ENCODE data around the gene SPATA31C1.
"Not testable (repeated sequence)": the region's sequence is repeated elsewhere in the genome, so short reads cannot be mapped to it uniquely, and the experiment has no call there.

Gene SPATA31C1

DNA sequence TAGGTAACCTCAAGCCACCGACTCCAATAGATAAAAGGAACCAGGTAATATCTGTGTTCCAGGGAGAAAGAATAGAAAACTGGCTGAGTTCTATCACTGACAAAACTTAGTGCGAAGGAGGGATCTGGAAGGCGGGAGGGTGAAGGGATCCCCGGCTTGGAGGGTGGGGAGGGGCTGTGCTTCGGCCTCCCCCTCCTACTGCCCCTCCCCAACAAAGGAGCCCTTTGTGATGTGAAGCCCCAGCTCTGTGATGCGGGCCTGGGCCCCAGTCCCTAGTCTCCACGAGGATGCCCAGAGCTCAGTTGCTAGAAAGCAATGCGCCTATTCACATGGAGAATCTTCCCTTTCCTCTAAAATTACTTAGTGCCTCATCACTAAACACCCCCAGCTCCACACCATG, at the start of gene SPATA31C1:
Gene SPATA31C1 (plus strand): TSS at position 301 of the 400 bp plus-strand sequence.
- DNase-seq, result not testable (repeated sequence)

DNA sequence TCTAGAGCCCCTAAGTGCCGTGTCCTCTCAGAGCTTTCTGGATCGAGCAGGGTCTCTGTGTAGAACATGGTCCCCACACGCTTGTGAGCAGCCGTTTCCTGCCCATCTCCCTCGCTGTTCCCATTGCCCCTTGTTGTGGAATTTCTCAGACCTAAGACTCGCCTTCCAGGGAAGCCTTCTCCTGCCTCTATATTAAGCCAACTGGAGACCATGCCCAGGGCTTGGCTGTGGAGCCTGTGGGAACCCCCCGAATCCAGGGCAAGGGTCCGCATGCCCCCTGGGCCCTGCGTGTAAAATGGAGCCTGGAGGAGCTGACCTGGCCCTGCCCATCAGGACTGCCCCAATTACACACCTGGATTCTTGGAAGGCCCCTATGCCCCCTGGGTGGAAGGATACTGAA, 49.6 kb upstream of the SPATA31C1 start:
- DNase-seq, result no peak

DNA sequence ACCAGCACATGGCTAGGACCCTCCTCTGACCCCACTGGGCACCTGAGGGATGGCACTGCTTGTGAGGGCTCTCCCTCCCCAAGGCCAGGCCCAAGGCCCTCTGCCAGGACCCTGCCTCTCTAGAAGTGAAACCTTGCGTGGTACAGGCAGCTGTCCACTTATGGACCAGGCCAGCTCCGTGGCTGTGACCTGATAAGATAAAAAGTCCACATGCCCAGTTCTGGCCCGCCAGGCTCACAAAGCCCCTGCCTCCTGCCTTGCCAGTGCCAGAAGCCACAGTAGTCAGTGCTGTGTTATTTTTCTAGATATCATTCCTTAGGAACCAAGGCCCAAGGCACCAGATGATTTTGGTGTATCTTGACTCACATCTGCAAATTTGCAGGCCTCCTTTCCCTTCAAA, 49.1 kb upstream of the SPATA31C1 start:
- DNase-seq, result no peak

DNA sequence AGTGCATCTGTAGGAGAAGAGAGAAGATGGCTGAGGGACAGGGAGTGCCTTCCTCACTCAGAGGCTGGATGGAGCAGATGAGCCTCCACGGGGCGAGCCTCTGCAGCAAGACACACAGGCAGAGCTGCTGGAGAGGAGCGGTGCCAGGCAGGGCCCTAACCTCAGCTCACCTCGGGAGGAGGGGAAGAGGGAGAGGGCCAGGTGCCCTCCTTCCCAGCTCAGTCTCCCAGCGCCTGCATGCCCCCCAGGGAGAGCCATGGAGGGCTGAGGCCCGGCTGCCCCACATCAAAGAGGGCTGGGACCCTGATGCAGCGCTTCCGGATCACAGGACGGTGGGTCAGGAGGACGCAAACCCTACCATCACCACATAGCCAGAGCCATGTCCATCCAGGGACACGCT, 48.7 kb upstream of the SPATA31C1 start:
- DNase-seq, result no peak

DNA sequence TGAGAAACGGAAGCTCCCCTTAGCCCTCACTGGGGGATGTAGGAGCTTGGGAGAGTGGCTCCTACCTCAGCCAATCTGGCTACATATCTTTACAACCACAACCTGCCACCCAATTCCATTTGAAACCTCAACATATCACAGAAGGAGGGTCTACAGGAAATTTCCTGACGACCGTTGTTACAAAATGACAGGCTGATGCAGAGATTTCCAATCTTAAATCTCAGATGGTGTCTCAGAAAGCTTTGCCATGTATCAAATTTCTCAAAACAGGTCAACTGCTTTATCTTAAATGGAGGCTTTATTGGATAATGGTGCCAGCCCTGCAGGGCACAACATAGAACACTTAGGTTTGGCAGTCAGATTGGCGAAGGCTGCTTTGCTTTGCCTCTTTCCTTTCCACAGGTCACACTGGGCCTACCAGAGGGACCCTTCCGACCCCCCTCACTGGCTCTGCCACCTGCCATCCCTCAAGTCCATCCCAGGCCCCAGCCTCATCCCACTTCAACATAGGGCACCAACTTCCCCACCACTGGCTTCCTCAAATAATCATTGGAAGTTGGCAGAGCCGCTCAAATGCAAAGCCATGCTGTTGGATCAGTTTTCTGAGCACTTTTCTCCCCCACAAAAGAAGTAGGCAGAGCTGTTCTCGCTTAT, 46.2 kb upstream of the SPATA31C1 start:
- DNase-seq, result no peak

DNA sequence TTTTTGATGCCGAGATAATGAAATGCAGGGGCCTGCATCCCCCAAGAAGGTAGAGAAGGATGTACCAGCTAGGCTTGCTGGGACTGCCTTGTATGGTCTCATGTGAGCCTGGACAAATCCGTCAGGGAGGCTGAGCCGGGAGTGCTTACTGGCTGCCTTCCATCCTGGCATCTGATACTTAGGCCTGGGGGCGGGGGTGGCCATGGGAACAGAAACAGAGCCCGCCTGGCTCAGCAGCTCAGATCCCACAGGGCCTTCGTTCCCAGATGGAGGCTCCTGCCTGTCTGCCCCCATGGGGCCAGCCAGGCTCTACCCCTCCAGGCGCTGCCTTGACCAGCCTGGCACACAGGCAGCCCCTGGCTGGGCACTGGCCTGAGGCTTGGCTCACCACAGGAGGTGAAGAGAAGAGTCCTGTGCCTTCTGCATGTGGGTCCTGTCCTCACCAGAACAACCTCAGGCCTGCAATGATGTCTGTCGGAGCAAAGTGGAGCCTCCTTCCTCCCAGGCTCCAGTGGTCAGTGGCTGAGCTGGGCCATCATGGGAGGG, 45.6 kb upstream of the SPATA31C1 start:
- DNase-seq, result no peak

DNA sequence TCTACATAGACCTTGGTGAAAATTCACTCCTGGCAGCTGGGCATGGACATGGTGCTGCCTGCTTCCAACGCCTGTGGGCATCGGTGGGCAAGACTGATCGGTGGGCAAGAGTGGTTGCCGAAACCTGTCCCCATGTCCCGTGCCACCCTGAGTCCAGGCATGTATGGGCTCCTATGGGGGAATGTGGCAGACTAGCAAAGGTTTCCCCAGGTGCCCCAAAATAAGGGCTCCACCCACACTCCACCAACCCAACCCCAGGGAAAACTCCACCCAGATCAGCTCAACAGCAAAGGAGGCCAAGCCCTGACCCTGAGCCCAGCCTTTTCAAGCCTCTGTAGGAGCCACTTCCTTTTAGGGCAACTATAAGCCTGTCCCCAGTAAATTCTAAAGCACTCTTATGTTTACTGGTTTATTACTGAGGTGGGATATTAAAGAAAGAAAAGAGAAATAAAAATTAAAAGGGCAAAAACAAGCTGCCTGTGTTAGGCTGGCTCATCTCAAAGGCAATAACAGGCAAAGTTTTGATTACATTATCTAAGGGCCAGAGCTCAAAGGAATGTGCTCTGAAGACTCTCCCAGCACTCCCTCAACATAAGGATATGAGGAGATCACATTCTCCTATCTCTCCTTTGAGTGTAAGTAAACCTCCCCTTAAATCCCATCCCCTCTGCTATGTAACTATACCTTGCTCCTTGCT, 44.0 kb upstream of the SPATA31C1 start:
- DNase-seq, result no peak

DNA sequence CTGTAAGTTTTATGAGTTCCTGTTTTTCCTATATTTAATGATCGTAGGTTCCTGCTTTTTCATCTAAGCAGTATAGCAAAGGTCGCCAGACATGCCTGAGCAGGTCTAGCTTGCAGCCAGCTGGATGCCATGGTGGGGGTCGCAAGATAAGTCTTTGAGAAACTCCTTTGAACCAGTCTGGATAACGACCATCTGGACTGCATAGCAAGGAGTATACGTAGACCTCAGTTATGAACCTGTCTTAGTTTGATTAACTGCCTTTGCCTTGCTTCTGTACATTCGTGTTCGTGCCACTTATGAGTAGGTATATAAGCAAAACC, 43.5 kb upstream of the SPATA31C1 start:
- DNase-seq, result no peak

DNA sequence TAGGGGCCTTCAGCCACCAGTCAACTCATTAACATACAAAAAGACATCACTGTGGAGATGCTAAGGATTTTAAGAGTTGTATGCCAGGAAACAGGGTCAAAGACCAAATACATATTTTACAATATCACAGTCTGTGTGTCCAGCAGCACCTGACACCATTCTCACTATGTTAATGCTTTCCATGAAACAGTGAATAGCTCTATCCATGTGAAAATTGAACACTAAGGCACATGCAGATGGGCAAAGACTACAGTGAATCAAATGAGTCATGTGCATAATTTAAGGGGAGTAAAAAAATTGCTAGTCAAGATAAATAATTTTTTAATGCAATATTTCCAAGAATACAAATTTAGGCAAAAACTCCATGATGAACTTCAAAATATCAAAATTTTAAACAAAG, 42.7 kb upstream of the SPATA31C1 start:
- no peak for DNase-seq

DNA sequence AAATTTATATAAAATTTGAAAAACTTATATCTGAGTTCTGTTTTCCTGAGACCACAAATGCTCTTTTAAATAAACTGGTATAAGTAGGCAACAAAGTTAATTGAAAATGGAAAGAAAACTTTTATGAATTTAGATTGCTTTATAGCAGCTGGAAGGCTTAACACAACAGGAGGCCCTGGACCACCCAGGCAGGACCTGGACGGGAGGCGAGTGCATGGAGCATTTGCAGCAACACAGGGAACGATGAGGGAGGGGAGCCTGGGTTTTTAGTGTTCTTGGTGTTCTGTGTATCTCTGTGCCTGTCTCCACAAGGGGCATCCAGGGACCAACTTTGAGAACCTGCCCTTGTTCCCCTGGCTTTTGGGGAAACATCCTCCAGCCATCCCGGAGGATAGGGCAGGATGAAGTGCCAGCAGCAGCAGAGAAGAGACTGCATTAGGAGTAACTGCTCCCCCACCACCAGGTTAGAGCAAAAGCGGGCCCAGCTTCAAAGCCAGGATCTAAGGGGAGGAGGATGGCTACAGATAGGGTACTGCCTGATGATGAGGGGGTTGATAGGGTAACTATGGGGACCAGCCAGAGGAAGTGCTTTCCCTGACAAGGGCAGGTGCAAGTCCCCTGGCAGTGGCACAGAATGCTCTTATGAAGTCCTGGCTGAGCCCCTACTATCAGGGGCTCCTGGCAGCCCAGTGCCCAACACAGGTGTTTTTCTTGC, 41.8 kb upstream of the SPATA31C1 start:
- DNase-seq, result no peak

DNA sequence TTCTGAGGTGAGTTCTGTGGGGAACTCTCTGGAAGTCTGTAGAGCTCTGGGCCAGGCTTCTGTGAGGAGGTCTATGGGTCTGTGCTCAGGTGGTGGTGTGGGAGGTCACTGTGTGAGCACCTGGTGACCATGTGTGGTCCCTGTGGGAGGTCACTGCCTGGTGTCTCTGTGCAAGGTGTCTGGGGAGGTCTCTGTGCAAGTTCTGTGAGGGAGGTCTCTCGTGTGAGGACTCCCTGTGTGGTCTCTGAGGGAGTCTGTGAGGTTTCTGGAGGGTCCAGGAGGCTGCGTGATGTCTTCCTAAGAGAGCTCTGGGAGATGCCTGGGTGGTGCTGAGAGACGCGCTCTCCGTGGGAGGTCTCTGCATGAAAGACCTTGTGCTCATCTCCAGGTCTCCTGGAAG, 41.1 kb upstream of the SPATA31C1 start:
- DNase-seq, result no peak

DNA sequence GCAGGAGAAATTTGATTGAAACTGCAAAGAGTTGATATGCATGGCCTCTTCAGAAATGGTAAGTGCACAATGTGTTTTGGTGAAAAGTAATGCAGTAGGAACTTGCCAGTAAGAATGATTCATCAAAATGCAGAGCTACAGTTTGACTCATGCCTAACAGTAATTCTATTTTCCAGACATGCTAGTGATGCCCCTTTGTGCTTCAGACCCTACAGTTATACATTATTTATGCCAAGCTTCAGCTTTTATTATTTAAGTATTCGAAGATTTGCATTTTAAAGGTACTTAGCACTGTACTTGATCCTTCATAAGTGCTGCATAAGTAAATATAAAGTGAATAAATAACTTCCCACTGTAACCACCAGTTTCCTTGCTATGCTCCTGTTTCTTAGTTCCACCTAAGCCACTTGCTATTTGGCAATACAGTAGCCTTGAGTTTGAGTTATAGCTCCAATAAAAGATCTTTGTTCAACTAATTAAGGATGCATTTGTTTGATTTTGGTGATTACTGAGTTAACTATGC, 38.7 kb upstream of the SPATA31C1 start:
- DNase-seq, result no peak

DNA sequence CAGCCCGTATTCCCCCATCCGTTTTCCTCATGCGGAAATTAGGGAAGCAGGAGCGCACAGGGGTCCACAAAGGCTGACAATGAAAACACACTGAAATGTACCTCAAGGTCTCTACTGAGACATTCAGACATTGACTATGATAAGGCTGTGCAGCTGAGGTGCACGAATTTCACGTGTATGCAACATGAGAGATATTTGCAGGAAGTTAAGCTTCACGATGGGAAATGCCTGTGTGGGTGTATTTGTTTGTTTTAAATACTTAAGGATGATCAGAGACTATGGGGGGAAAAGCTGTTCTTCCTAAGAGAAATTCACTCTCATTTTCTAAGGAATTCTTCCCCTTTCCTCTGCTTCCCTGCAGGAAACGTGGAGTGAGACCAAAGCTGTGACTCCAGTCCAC, 37.6 kb upstream of the SPATA31C1 start:
- DNase-seq, result no peak

DNA sequence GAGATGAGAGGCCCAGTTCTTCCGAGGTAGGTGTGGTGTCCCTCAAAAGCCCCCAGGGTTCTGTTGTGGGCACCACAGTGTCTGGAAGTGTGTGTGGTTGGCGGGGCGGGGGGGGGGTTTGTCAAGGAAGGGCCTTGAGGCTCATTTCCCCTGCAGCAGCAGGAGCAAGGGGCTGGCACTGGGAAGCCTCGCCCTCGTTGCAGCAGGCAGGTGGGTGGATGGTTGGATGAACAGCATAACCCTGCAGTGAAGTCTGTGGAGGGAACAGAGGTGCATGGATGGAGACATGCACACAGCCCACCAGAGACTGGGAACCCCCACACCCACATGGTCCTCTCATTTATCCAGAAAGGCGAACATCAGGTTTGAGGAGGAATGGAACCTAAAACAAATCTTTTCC, 37.1 kb upstream of the SPATA31C1 start:
- no peak for DNase-seq

DNA sequence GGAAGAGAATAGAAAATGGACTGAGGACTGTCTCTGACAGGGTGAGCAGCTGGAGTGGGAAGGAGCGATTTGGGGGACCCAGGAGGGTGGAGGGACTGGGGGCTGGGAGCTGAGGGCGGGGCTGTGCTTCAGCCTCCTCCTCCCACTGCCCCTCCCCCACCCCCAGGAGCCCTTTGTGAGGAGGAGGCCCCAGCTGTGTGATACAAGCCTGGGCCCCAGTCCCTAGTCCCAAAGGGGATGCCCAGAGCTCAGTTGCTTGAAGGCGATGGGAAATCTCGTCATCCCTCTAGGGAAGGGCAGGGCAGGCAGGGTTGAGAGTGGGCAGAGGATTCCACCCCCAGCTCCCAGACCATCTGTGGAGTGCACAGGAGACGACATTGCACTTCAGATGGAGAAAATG, 35.1 kb upstream of the SPATA31C1 start, which contains the start of gene SPATA31E1:
Gene SPATA31E1 (plus strand): TSS at position 251 of the 400 bp plus-strand sequence. CDS start 15 bp downstream, at position 266.
- DNase-seq, result no peak

DNA sequence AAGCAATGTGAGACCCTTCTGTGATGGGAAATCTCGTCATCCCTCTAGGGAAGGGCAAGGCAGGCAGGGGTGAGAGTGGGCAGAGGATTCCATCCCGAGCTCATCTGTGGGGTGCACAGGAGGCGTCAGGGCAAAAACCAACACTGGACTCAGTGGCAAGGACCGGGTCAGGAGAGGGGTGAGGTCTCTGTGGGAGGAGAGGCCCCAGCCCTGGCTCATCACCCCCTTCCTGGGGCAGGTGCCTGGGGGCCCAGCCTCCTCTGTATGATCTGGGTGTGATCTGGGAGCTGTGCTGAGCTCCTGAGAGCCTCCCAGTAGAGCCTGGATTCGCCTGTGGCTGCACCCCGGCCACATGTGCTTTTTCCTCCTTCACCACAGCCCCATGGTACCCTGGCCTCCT, 34.5 kb upstream of the SPATA31C1 start:
- no peak for DNase-seq

DNA sequence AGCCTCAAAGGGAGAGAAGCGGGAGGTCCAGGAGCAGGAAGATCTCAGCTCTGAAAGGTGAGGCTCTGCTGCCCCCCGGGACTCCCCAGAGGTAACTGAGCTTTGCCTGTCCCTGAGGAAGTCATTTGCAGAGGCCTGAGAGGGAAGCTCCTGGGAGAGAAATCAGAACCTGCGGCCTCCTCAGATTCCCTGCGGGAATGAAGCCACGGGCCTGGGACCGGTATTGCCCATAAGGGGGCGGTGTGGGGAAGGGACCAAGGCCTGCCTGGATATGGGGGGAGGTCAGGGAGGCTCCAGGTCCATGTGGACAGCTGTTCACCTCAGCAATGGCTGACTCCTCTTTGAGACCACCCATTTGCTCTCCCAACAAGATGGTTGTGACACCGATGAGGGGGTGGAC, 33.8 kb upstream of the SPATA31C1 start:
- DNase-seq, result no peak

DNA sequence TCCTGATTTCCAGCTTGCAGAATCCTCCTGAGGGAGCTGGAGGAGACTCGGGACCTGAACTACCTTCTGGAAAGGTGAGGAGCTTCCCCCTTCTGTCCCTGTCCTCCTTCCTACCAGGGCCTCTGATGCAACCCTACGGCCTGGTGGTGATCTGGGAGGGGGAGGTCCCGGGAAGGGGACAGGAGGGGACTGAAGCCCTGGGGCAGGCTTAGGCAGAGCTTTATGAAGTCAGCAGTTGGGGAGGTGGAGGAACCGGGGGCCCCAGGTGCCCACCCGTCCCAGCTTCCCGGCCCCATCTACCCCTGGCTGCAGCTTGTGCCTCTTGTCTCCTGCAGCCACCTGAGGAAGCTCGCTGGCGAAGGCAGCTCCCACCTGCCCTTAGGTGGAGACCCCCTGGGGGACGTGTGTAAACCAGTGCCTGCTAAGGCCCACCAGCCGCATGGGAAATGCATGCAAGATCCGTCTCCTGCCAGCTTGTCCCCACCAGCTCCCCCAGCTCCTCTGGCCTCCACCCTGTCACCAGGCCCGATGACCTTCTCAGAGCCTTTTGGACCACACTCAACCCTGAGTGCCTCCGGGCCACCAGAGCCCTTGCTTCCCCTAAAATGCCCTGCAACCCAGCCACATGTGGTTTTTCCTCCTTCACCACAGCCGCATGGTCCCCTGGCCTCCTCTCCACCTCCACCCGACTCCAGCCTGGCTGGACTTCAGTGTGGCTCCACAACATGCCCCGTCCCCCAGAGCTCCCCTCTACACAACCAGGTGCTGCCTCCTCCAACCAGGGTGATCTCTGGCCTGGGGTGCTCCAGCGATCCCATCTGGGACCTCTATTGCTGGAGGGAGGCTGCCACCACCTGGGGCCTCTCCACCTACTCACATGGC, 32.9 kb upstream of the SPATA31C1 start:
- DNase-seq, result no peak

DNA sequence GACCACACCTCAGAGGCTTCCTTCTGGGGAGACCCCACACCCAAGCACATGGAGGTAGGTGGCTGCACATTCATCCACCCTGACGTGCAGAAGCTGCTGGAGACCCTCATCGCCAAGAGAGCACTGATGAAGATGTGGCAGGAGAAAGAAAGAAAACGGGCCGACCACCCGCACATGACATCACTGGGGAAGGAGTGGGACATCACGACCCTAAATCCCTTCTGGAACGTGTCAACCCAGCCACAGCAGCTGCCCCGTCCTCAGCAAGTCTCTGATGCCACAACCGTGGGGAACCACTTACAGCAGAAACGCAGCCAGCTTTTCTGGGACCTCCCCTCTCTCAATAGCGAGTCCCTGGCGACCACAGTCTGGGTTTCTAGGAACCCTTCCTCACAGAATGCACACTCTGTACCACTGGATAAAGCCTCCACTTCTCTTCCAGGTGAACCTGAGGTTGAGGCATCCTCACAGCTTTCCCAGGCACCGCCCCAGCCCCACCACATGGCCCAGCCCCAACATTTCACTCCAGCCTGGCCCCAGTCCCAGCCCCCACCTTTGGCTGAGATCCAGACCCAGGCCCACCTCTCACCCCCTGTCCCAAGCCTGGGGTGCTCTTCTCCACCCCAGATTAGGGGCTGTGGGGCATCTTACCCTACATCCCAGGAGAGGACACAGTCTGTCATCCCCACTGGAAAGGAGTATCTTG, 32.1 kb upstream of the SPATA31C1 start:
- DNase-seq, result no peak

DNA sequence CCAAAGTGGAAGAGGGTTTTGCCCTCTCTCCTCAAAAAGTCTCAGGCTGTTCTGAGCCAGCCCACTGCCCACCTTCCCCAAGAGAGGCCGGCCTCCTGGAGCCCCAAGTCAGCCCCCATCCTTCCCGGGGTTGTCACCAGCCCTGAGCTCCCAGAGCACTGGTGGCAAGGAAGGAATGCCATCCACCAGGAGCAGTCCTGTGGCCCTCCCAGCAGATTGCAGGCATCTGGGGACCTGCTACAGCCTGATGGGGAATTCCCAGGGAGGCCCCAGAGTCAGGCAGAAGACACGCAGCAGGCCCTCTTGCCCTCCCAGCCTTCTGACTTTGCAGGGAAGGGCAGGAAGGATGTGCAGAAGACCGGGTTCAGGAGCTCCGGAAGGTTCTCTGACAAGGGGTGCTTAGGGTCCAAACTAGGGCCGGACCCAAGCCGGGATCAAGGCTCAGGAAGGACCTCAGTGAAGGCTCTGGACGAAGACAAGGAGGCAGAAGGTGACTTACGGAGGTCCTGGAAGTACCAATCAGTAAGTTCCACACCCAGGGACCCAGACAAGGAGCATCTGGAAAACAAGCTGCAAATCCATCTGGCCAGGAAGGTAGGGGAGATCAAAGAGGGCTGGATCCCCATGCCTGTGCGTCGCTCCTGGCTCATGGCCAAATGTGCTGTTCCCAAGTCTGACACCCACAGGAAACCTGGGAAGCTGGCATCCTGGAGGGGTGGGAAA, 31.4 kb upstream of the SPATA31C1 start:
- DNase-seq, result no peak

DNA sequence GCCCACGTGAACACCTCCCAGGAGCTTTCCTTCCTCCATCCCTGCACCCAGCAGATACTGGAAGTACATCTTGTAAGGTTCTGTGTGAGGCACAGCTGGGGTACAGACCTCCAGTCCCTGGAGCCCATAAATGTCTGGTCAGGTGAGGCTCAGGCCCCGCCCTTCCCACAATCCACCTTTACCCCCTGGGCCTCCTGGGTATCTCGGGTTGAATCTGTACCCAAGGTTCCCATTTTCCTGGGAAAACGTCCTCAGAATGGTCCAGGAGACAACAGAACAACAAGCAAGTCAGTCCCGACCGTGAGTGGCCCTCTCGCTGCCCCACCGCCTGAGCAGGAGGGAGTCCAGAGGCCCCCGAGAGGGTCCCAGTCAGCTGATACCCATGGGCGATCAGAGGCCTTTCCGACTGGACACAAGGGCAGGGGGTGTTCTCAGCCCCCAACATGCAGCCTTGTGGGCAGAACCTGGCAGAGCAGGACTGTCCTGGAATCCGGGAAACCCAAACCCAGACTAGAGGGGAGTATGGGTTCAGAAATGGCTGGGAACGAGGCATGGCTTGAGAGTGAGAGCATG, 30.7 kb upstream of the SPATA31C1 start:
- DNase-seq, result no peak
